A549 treated with Hydrocortisone at 1 μM for 4 hours (cell line): ENCODE measurements around the gene GTF2A1. TPM values are rescaled to one million over a fixed set of nuclear protein-coding genes. Genes with fewer than 3 reads are reported as not detected.

Source experiments
- total RNA-seq: library from RNA; stranded (reverse); fragments of 200-300 nt; extraction: Qiagen RNA extraction; gene quantifications from 5 replicates; pipeline ENCODE4 v1.2.3, GENCODE V29; 2022

Gene GTF2A1
- total RNA-seq: 11.2 to 15.6 TPM (median 14.1 TPM) in 5 replicates

GRCh38 chr14:81220830-81221578 lies at the start of gene GTF2A1:
GTF2A1 (minus strand) TSS chr14:81220959; CDS start chr14:81220518, 441 bp downstream.

Other genes with a start within 250 kb of the GTF2A1 start
- 1.5 to 2.6 TPM (median 1.6 TPM) in 5 replicates for gene STON2, start 179.4 kb upstream of the GTF2A1 start, total RNA-seq